GM19397 (cell line): Measurements from ENCODE around the gene IL2RG.

Experiments
- ATAC-seq: cut with Tn5 transposase; IDR thresholded peaks from one replicate; pipeline ENCODE4 v1.9.1; 2021; ENCODE audit warnings: mild to moderate bottlenecking, moderate library complexity; ENCODE audit not compliant: unreplicated experiment

IL2RG gene

DNA sequence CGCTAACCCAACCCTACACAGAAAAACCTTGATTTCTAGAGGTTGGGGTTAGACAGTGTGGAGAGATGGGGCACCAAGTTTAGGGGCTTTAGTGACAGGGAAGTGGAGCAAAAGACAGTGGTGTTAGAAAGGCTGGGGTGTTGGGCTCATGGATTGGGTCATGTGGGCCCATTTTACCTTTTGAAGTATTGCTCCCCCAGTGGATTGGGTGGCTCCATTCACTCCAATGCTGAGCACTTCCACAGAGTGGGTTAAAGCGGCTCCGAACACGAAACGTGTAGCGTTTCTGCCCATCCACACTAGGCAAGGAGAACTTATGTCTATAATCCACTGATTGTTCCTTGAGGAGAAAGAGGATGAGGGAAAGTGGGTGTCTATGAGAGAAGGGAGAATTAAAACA lies 2.3 kb downstream of the IL2RG start:
- no peak for ATAC-seq

DNA sequence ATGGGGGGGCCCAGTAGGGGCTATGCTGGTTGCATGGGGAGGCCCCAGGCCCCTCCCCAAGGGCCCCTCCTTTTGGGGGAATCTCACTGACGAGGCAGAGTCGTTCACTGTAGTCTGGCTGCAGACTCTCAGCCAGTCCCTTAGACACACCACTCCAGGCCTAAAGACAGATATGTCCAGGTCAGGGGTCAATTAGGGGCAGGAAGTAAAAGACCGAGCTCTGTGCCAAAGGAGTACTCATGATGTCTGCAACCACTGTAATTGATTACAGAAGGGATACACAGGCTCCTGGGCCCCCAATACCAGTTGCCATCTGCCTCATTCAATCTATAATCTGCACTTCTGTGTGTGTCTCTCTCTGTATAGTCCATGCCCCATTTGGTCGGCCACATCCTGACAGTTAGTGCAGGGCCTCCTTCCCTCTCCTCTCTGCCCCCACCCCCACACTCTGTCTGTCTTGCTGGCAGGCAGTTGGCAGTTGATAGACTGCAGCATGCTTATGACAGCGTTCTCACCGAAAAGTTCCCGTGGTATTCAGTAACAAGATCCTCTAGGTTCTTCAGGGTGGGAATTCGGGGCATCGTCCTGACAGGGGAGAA lies 3.5 kb downstream of the IL2RG start:
- no peak for ATAC-seq

DNA sequence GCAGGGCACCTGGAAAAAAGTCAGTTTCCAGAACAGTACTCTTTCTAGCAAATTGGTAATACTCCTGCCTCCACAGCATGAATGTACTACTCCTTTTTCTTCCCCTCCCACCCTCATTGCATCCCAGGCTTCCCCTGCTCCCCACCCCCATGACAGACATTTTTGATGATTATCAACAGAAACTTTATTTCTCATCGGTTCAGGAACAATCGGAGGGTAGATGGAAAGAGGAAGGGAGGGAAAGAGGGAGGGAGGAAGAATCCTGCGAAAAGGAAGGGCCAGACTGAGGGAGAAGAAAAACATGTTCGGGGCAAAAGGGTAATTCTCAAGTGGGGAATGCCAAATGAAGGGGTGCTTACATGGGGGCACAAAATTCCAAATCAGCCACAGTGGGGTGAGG lies 4.1 kb downstream of the IL2RG start:
- ATAC-seq = no peak

DNA sequence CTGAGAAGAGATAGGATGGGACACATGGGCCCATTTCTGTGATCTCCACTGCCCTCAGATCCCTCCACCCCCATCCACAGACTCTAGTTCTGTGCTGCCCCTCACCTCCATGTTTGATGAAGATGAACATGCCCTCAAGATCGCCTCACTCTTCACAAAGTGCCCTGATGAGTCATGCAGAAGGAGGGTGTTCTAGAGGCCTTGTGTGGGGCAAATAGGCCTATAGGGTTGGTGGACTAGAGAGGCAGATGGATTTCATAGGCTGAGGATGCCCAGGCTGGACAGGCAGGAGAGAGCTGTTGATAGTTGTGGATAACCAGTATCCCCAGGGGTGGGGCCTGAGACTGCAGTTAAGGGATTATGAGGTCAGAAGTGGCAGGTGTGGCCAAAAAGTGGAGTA lies 5.0 kb downstream of the IL2RG start, which contains the start of gene CXorf65:
CXorf65 (minus strand) TSS at position 314 of the 400 bp plus-strand sequence; CDS start at position 130, 184 bp downstream.
- ATAC-seq = no peak

DNA sequence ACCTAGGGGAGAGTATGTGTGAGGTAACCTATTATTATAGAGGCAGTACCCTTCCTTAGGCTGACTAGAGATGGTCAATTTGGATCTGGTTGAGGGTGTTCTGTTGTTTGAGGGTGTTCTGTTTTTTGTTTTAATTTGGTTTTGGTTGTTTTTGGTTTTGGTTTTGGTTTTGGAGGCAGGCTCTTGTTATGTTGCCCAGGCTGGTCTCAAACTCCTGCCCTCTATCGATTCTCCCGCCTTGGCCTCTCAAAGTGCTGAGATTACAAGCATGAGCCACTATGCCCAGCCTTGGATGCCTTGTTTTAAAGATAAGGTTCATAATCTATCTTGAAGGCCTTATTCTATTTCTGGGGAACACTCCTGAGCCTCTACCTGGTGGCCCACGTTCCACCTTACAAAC lies 5.7 kb downstream of the IL2RG start:
- no peak for ATAC-seq

DNA sequence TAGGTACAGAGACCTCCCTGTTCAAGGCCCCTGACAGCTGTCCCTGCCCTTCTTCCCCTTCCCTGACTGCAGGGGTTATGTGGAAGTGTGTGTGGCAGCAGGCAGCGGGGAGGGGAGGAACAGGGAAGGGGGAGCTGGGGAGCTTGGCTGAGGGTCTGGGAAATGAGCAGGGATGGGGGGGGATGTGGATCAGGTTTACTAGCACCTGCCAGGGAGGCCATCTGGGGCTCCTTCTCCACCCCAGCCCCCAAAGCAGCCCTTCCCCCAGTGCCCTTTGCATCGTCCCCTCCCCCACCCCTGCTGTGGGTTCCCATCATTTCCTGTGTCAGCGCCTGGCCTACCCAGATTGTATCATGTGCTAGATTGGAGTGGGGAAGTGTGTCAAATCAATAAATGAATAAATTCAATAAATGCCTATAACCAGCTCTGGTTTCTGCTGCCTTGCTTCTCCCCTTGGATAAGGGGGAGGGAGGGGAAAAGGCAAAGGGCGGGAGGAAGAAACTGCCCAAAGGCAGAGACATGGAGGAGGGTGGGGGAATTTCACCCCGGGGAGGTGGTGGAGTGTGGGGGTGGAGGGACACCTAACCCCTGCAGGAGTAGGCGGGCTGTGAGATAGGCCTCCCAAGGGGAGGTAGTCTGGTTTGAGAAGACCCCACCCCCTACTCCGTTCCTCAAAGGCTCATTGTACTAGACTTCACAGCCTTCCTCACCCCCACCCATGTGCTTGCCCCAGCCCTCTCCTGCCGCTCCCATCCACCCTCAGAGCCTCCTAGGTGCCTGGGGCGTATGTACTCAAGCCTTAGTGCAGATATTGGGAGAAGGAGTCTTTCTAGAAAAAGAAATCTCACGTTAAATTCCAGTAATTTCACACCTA lies 8.0 kb downstream of the IL2RG start:
- no peak for ATAC-seq

- ATAC-seq = no peak
These were observed 9.1 kb downstream of the IL2RG start for GRCh38 chrX:71102292-71102691.

DNA sequence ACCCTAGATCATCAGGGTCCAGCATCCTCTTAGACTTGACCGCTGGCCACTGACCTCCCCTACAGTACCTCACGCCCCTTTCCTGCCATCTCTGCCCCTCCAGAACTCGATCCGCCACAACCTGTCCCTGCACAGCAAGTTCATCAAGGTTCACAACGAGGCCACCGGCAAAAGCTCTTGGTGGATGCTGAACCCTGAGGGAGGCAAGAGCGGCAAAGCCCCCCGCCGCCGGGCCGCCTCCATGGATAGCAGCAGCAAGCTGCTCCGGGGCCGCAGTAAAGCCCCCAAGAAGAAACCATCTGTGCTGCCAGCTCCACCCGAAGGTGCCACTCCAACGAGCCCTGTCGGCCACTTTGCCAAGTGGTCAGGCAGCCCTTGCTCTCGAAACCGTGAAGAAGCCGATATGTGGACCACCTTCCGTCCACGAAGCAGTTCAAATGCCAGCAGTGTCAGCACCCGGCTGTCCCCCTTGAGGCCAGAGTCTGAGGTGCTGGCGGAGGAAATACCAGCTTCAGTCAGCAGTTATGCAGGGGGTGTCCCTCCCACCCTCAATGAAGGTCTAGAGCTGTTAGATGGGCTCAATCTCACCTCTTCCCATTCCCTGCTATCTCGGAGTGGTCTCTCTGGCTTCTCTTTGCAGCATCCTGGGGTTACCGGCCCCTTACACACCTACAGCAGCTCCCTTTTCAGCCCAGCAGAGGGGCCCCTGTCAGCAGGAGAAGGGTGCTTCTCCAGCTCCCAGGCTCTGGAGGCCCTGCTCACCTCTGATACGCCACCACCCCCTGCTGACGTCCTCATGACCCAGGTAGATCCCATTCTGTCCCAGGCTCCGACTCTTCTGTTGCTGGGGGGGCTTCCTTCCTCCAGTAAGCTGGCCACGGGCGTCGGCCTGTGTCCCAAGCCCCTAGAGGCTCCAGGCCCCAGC lies 10.5 kb downstream of the IL2RG start:
- no peak for ATAC-seq

DNA sequence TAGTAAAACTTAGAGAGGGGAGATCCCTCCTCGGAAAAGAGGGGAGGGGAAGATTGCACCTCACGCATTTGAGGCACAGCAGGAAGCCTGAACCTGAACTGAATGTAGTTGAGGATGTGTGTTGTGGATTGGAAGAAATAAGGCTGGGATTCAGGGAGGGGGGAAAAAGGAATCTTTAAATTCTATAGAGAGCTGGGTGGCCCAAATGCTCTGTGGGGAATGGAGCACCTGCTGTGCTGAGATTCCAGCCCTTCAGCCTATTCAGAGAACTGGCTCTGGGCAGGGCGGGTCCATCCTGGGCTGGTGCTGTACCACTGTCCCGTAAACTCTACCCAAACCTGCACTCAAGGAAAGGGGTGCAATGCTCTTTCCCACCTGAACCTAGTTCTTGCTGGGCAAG lies 11.6 kb downstream of the IL2RG start:
- no peak for ATAC-seq

DNA sequence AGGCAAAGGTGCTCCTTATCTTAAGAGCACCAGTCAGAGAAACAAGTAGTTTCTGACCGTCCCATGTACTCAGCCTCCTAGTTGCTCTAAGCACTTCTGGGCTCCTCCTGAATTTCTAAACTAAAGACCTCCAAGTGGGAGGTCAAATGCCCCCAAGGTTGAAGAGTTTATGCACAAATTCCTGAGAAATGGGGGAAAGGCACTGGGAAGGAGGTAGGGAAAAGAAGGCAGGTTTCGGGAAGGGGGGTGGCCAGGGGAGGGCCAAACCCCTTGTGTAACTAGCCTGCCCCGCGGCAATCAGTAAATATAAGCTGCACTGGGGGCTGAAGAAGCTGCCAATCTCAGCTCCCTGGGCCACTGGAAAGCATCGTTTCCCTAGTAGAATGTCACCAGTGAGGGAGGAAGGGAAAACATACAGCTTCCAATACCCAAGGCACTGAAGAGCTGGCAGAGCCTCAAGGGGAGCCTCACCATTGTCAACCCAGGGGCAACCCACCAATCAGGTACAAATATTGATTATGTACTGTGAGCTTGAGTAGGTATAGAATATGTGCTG lies 12.3 kb downstream of the IL2RG start:
- no peak for ATAC-seq

DNA sequence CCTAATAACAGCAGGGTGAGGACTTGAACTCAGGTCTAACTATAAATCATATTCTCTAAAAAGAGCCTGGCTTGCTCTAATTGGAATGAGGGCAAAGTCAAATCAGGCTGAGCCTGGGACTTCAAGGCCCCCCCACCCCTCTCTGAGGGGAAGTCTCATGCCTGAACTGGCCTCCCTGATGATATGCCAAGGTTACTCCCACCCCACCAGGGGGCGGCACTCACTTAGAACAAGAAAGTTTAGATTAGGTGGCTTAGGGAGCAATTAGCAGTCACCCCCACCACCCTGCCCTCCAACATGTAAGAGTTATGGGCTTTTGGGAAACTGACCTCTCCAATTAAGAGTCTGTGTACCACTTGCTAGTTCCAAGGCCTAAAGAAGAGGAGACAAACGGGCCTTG lies 13.1 kb downstream of the IL2RG start:
- ATAC-seq = no peak

DNA sequence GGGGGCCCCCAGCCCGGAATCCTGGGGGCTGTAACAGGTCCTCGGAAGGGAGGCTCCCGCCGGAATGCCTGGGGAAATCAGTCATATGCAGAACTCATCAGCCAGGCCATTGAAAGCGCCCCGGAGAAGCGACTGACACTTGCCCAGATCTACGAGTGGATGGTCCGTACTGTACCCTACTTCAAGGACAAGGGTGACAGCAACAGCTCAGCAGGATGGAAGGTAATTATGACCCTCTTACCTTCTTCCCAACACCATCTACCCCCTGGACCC lies 14.7 kb downstream of the IL2RG start:
- no peak for ATAC-seq

DNA sequence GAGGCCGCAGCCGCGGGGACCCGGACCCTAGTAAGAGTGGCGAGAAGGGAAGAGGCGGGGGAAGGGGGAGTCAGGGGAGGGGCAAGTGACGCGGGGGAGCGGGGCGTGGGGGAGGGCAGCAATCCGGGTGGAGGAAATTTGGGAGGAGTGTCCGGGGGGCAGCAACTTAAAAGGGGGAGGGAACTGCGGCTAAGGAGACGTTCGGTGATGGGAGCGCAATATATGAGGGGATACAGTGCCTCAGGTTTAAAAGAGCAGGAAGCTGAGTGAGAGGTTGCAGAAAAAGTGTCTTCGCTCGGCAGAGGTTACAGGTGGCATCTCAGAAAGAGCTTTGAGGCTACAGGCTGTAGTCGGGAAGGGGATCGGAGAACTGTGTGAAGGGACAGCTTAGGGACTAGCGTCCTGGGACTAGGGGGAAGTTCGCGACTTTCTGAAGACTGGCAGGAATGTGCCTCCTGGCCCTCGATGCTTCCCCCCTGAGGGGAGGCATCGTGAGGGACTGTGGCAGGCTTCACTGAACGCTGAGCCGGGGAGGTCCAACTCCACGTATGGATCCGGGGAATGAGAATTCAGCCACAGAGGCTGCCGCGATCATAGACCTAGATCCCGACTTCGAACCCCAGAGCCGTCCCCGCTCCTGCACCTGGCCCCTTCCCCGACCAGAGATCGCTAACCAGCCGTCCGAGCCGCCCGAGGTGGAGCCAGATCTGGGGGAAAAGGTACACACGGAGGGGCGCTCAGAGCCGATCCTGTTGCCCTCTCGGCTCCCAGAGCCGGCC lies 15.2 kb downstream of the IL2RG start:
- no peak for ATAC-seq

- peak; percentile 94 for ATAC-seq
These were observed 15.8 kb downstream of the IL2RG start, which contains the start of gene FOXO4 for GRCh38 chrX:71095555-71095980. Gene FOXO4 (plus strand): TSS chrX:71095851. CDS start chrX:71096529, 678 bp downstream.

- ATAC-seq = no peak
These were observed 16.3 kb downstream of the IL2RG start for GRCh38 chrX:71095033-71095432.

DNA sequence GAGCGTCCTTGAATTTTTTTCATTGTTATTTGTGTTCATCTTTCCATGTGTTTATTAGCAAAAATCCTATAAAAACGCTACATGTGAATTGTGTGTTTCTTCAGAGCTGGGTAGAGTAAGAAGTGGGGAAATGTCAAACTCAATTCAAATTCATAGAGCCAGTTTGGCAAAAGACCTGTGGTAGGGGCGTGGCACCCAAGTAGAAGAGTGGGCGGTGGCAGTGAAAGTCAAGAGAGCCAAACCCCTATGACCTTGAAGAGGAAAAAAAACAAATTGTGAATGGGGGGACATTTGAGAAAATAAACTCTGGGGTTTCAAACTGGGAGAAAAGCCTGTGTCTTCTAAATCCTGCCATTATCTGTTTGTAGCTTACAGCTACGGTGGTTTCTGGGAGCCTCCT lies 20.1 kb downstream of the IL2RG start:
- ATAC-seq = no peak

GRCh38 chrX:71085900-71086299 lies 25.5 kb downstream of the IL2RG start:
- no peak for ATAC-seq

DNA sequence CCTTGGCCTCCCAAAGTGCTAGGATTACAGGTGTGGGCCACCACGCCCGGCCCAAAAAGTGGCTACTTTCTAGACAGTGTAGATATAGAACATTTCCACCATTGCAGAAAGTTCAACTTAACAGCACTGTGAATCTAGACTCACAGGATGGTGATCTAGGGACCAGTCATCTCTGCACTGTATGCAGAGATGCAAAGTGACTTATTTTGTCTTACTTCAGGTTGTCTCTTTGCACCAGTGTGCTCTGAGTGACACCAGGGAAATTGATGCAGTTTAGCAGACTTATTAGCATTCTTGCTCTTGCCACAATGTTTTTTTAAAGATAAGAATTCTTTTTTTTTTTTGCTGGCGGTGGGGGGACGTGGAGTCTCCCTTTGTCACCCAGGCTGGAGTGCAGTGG lies 28.6 kb downstream of the IL2RG start:
- ATAC-seq = no peak

- ATAC-seq = no peak
These were observed 29.2 kb downstream of the IL2RG start for GRCh38 chrX:71082124-71082647.
